GM23338 (cell line): ENCODE data around the gene SCGB1C2. TPM values are rescaled to one million over a fixed set of nuclear protein-coding genes. Genes with fewer than 3 reads are reported as not detected.

Source experiments
- ATAC-seq: fragments of 200-7000 bp; cut with Tn5 transposase; 3 replicates; pipeline ENCODE4 v1.9.1; 2020
- DNase-seq: peaks from one replicate; pipeline ENCODE4 v3.0.0-alpha.2; 2015; ENCODE audit warnings: low spot score
- H2AFZ ChIP-seq: fragments of 200-600 bp; sonication (generic); 2 replicates; pipeline ENCODE4 v1.8.0; 2016; ENCODE audit warnings: antibody characterized with exemption, mild to moderate bottlenecking, moderate library complexity
- H3F3A ChIP-seq: fragments of 200-600 bp; sonication (generic); replicated peaks from 2 replicates; pipeline ENCODE4 v1.8.0; 2017; ENCODE audit warnings: antibody characterized with exemption, mixed run types, low read depth
- H3K27ac ChIP-seq: fragments of 200-600 bp; sonication (generic); 2 replicates; pipeline ENCODE4 v1.6.1; 2016; ENCODE audit warnings: low read depth
- H3K27me3 ChIP-seq: fragments of 200-600 bp; sonication (generic); 2 replicates; pipeline ENCODE4 v1.8.0; 2016; ENCODE audit warnings: mild to moderate bottlenecking, mixed run types, moderate library complexity; ENCODE audit not compliant: insufficient read depth
- H3K36me3 ChIP-seq: fragments of 200-600 bp; sonication (generic); 2 replicates; pipeline ENCODE4 v1.8.0; 2016; ENCODE audit warnings: mild to moderate bottlenecking; ENCODE audit not compliant: insufficient read depth
- H3K4me1 ChIP-seq: fragments of 200-600 bp; sonication (generic); 2 replicates; pipeline ENCODE4 v1.8.0; 2016; ENCODE audit warnings: mild to moderate bottlenecking, moderate library complexity; ENCODE audit not compliant: insufficient read depth
- H3K4me2 ChIP-seq: fragments of 200-600 bp; sonication (generic); 2 replicates; pipeline ENCODE4 v1.7.1; 2017; ENCODE audit warnings: mixed run types
- H3K4me3 ChIP-seq: fragments of 200-600 bp; sonication (generic); 2 replicates; pipeline ENCODE4 v1.6.1; 2016; ENCODE audit warnings: mixed run types
- H3K79me2 ChIP-seq: fragments of 200-600 bp; sonication (generic); replicated peaks from 2 replicates; pipeline ENCODE4 v1.8.0; 2017; ENCODE audit warnings: mild to moderate bottlenecking; ENCODE audit not compliant: insufficient read depth
- H3K9me2 ChIP-seq: fragments of 200-600 bp; sonication (generic); 2 replicates; pipeline ENCODE4 v1.8.0; 2017; ENCODE audit not compliant: insufficient read depth
- H4K20me1 ChIP-seq: fragments of 200-600 bp; sonication (generic); replicated peaks from 2 replicates; pipeline ENCODE4 v1.8.0; 2017; ENCODE audit warnings: mild to moderate bottlenecking; ENCODE audit not compliant: insufficient read depth
- H3K27ac Mint-ChIP-seq: 2 replicates; pipeline ENCODE4 v1.8.0; 2020; ENCODE audit warnings: inconsistent platforms, mild to moderate bottlenecking, moderate library complexity, mixed read lengths
- H3K27me3 Mint-ChIP-seq: 3 replicates; pipeline ENCODE4 v1.8.0; 2022; ENCODE audit warnings: low read depth, mild to moderate bottlenecking, moderate library complexity, mixed read lengths, inconsistent platforms; ENCODE audit not compliant: insufficient read depth, poor library complexity
- H3K36me3 Mint-ChIP-seq: 3 replicates; pipeline ENCODE4 v1.8.0; 2021; ENCODE audit warnings: low read depth, mild to moderate bottlenecking, inconsistent platforms, moderate library complexity, mixed read lengths
- H3K4me1 Mint-ChIP-seq: 3 replicates; pipeline ENCODE4 v1.8.0; 2020; ENCODE audit warnings: mild to moderate bottlenecking, inconsistent platforms, mixed read lengths
- H3K4me3 Mint-ChIP-seq: 3 replicates; pipeline ENCODE4 v1.8.0; 2021; ENCODE audit warnings: moderate library complexity, mild to moderate bottlenecking, inconsistent platforms, mixed read lengths
- H3K9me3 Mint-ChIP-seq: 3 replicates; pipeline ENCODE4 v1.8.0; 2020; ENCODE audit warnings: moderate library complexity, mild to moderate bottlenecking, inconsistent platforms, mixed read lengths
- CREB1 ChIP-seq: fragments of 250-450 bp; sonication (Bioruptor Pico); IDR thresholded peaks from 2 replicates; pipeline ENCODE4 v1.5.0; 2020; ENCODE audit warnings: low read depth, mild to moderate bottlenecking, moderate library complexity
- CTCF ChIP-seq, 2 experiments: fragments of 200-600 bp in 1 of 2; sonication (generic) in 1 of 2; conservative IDR thresholded peaks; 2 replicates each; pipeline versions ENCODE4 v1.5.1 to v1.6.1; 2016 to 2017; ENCODE audit warnings: antibody characterized with exemption in 2 of 2, low read depth in 2 of 2, mild to moderate bottlenecking in 2 of 2, moderate library complexity in 1 of 2
- ETS1 ChIP-seq: IDR thresholded peaks from 2 replicates; pipeline ENCODE4 v1.6.1; 2016; ENCODE audit warnings: antibody characterized with exemption
- EZH2 ChIP-seq: fragments of 200-600 bp; sonication (generic); IDR thresholded peaks from one replicate; pipeline ENCODE4 v1.8.0; 2017; ENCODE audit warnings: antibody characterized with exemption, mild to moderate bottlenecking, low read depth; ENCODE audit not compliant: unreplicated experiment
- EZH2phosphoT487 ChIP-seq: fragments of 200-600 bp; sonication (generic); IDR thresholded peaks from one replicate; pipeline ENCODE4 v1.8.1; 2018; ENCODE audit warnings: antibody characterized with exemption; ENCODE audit not compliant: unreplicated experiment
- JUNB ChIP-seq: IDR thresholded peaks from one replicate; pipeline ENCODE4 v1.6.1; 2016; ENCODE audit warnings: antibody characterized with exemption; ENCODE audit not compliant: unreplicated experiment
- NANOG ChIP-seq: IDR thresholded peaks from 2 replicates; pipeline ENCODE4 v1.6.1; 2016; ENCODE audit warnings: antibody characterized with exemption, borderline replicate concordance
- POLR2AphosphoS5 ChIP-seq: IDR thresholded peaks from 2 replicates; pipeline ENCODE4 v1.6.1; 2016; ENCODE audit warnings: antibody characterized with exemption, low read depth
- REST ChIP-seq: IDR thresholded peaks from one replicate; pipeline ENCODE4 v1.6.1; 2018; ENCODE audit warnings: antibody characterized with exemption; ENCODE audit not compliant: unreplicated experiment
- STAT1 ChIP-seq: IDR thresholded peaks from one replicate; pipeline ENCODE4 v1.6.1; 2016; ENCODE audit warnings: antibody characterized with exemption; ENCODE audit not compliant: unreplicated experiment
- ZNF114 ChIP-seq: fragments of 250-450 bp; sonication (Bioruptor Pico); IDR thresholded peaks from 2 replicates; pipeline ENCODE4 v1.5.0; 2020; ENCODE audit warnings: mild to moderate bottlenecking, moderate library complexity
- ZNF331 ChIP-seq: fragments of 250-450 bp; sonication (Bioruptor Pico); IDR thresholded peaks from 2 replicates; pipeline ENCODE4 v1.5.0; 2020; ENCODE audit warnings: low read depth, mild to moderate bottlenecking, moderate library complexity
- polyA plus RNA-seq: library from polyadenylated mRNA; unstranded; fragments of >200 nt; fragmentation: Nextera tagmentation; extraction: Ambion mirVana; gene quantifications from 2 replicates; pipeline ENCODE4 v1.2.1, GENCODE V29; 2016
- total RNA-seq: library from RNA; depleted of rRNA; stranded (reverse); fragments of >200 nt; shearing (Covaris generic); gene quantifications from 2 replicates; pipeline ENCODE4 v1.2.3, GENCODE V29; 2014

Gene SCGB1C2
- total and polyA plus RNA-seq, 2 experiments from 2014 or later: not detected

GRCh38 chr17:156946-157345 is 19.6 kb downstream of the SCGB1C2 start:
- DNase-seq (no peak), ATAC-seq (no peak)
- TF ChIP-seq REST (no peak), ZNF331 (CRISPR knock-in tag) (no peak), ETS1 (no peak), CREB1 (no peak), EZH2phosphoT487 (no peak)
- Mint-ChIP-seq H3K9me3 (no peaks in the 10 kb centered on the region), H3K27ac (no peak overlapping the region), H3K4me1 (no peaks in the 10 kb centered on the region), H3K36me3 (no peaks in the 10 kb centered on the region; the same call in 2 of the 3 replicates), H3K4me3 (no peak overlapping the region), H3K27me3 (peaks cover 3% of the 10 kb centered on the region)
- Histone ChIP-seq H3K27me3 (no peaks in the 10 kb centered on the region), H3F3A (no peaks in the 10 kb centered on the region), H3K36me3 (no peaks in the 10 kb centered on the region), H3K4me2 (no peak overlapping the region), H2AFZ (no peak overlapping the region), H4K20me1 (no peaks in the 10 kb centered on the region), H3K79me2 (no peaks in the 10 kb centered on the region), H3K9me2 (no peaks in the 10 kb centered on the region), H3K27ac (no peak overlapping the region), H3K4me3 (no peak overlapping the region), H3K4me1 (no peaks in the 10 kb centered on the region)

- H3K9me2 ChIP-seq: no peaks in the 10 kb centered on the region
- no peak overlapping the region for H3K27ac Mint-ChIP-seq
- H3K27me3 Mint-ChIP-seq: peaks cover 3% of the 10 kb centered on the region
- H4K20me1 ChIP-seq: no peaks in the 10 kb centered on the region
- H3K4me1 Mint-ChIP-seq: no peaks in the 10 kb centered on the region
- no peak for DNase-seq
- no peak overlapping the region for H3K4me2 ChIP-seq
- no peaks in the 10 kb centered on the region for H3K79me2 ChIP-seq
- no peaks in the 10 kb centered on the region for H3F3A ChIP-seq
- no peak overlapping the region for H3K27ac ChIP-seq
- H3K36me3 Mint-ChIP-seq: no peaks in the 10 kb centered on the region; the same call in 2 of the 3 replicates
- no peaks in the 10 kb centered on the region for H3K36me3 ChIP-seq
- no peaks in the 10 kb centered on the region for H3K9me3 Mint-ChIP-seq
- no peak overlapping the region for H3K4me3 Mint-ChIP-seq
- H3K27me3 ChIP-seq: no peaks in the 10 kb centered on the region
- ATAC-seq: no peak
- no peak overlapping the region for H2AFZ ChIP-seq
- no peaks in the 10 kb centered on the region for H3K4me1 ChIP-seq
- TF ChIP-seq CTCF (conservative IDR thresholded peaks at IDR 0.05; ENCODE audit: low read depth in 2 of 2) (no peak), STAT1 (no peak), ZNF114 (no peak), EZH2 (no peak), POLR2AphosphoS5 (no peak), ETS1 (no peak), ZNF331 (CRISPR knock-in tag) (no peak), NANOG (no peak), JUNB (no peak), EZH2phosphoT487 (no peak), CREB1 (no peak)
- no peak overlapping the region for H3K4me3 ChIP-seq
Measured at GRCh38 chr17:157901-158300, 20.5 kb downstream of the SCGB1C2 start.
